Stimulated activated CD8-positive, alpha-beta memory T cell treated with anti-CD3 and anti-CD28 coated beads, Interleukin-12 subunit alpha, Interleukin-12 subunit beta, amount 100 ng/mL, for 24 hours (primary cell): ENCODE measurements around the gene APLF.
"Not testable (repeated sequence)": the region's sequence is repeated elsewhere in the genome, so short reads cannot be mapped to it uniquely, and the experiment has no call there.

Experiments
- DNase-seq: peaks from one replicate; pipeline ENCODE4 v3.0.0-alpha.2; 2020; ENCODE audit errors: extremely low read depth

Gene APLF

DNA sequence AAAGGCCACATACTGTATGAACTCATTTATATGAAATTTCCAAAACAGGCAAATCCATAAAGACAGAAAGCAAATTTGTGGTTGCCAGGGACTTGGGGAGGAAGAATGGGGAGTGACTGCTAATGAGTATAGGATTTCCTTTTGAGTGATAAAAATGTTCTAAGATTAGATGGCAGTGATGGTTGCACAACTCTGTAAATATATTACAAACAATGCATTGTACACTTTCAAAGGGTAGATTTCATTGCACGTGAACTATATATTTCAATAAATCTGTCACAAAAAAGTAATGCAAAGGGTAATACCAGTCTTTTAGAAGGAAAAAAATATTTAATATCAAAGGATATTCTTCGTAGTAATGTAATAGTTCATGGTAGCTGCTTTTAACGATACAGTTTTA, 112.3 kb downstream of the APLF start:
- no peak for DNase-seq

- DNase-seq, result no peak
Observed at GRCh38 chr2:68588589-68588988, 121.2 kb downstream of the APLF start.

GRCh38 chr2:68589963-68590362, 122.6 kb downstream of the APLF start:
- DNase-seq, result no peak

DNA sequence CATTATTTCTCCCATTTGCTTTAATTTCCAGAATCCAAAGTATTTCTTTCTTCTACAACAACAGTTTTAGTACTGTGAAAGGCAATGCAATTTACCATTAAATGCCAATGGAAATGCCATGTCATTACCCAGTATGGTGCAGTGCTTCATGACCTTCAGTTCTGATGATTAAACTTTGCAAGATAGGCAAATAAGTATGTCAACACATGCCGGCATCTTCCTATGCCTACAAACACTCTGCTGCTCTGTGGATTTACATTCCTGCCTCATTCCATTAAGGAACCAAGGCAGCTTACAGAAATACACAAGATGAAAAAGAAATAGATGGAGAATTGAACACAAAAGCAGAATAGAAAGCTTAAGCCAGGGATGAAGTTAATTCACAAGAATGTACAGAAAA, 123.3 kb downstream of the APLF start:
- no peak for DNase-seq

DNA sequence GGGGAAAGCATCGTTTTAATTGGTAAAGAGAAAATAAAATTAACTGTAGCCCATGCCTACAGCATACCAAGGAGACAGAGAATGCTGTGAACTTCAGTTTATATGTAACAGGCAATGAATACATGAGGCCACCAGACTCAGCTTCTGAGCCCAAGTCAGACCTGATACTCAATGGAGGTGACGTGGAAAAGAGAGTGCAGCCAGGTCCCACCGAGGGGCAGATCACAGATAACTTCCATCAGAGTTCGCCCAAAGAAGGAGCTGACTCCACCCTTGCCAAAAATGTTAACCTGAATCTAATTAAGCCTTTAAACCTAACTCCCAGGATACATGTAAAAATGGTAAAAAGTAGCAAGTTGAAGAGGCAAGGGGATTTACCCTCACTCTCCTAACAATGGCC, 123.8 kb downstream of the APLF start:
- no peak for DNase-seq

GRCh38 chr2:68594041-68594440, 126.7 kb downstream of the APLF start:
- no peak for DNase-seq

DNA sequence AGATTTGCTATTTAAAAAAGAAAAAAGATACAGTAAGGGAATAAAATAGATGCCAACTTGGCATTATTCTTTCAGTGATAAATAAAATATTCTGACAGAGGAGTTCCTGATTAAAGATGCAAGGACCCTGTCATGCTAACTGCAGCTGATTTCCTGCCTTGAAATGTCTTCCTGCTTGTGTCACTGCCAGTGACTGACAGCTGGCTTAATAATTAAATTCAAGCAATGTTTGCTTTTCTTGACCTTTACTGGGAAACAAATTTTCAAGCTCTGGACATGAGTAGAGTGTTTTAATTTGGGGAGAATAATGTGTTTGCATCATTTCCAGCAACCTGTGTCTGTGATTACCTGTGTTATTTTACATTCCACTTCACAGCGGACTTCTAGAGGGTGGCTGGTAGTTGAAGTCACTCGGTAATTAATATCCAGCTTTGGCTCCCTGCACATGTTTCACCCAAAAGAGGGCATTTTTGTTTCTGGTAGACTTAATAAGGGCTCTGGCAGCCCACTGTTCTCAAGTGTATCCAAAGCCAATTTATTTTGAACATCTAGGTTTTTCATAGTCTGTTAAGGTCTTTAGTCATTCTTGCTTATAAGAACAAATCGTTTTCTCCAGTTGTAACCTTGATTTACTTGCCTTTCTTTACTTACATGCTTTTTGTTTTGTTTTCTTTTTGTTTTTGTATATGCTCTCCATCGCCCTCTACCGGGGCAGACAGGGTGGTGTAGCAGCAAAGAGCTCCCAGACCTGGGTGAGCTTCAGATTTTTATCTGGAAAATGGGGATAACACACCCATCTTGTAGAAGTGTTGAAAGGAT, 127.5 kb downstream of the APLF start:
- no peak for DNase-seq

GRCh38 chr2:68595493-68595785, 128.1 kb downstream of the APLF start:
- not testable (repeated sequence) for DNase-seq

DNA sequence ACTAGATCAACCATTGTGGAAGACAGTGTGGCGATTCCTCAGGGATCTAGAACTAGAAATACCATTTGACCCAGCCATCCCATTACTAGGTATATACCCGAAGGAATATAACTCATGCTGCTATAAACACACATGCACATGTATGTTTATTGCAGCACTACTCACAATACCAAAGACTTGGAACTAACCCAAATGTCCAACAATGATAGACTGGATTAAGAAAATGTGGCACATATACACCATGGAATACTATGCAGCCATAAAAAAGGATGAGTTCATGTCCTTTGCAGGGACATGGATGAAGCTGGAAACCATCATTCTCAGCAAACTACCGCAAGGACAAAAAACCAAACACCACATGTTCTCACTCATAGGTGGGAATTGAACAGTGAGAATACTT, 133.1 kb downstream of the APLF start:
- not testable (repeated sequence) for DNase-seq

DNA sequence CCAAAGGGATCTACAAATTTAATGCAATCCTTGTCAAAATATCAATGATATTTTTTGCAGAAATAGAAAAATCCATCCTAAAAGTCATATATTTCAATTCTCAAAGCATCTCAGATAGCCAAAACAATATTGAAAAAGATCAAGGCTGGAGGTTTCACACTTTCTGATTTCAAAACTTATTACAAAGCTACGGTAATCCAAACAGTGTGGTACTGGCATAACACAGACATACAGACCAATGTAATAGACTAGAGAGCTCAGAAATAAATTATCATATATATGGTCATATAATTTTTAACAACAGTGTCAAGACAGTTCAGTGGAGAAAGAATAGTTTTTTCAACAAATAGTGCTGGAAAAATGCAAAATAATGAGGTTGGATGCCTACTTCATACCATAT, 135.7 kb downstream of the APLF start:
- DNase-seq, result no peak

DNA sequence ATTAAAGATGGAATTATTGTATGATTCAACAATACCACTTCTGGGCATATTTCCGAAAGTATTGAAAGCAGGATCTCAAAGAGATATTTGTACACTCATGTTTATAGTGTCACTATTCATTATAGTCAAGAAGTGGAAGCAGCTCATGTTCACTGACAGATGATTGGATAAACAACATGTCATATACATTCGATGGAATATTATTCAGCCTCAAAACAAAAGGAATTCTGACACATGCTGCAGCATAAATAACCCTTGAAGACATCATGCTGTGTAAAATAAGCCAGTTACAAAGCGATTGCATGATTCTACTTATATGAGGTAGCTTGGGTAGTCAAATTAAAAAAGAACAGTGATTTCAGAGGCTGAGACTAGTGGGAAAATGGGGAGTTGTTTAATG, 136.7 kb downstream of the APLF start:
- no peak for DNase-seq

GRCh38 chr2:68605939-68606338, 138.6 kb downstream of the APLF start:
- DNase-seq, result no peak

DNA sequence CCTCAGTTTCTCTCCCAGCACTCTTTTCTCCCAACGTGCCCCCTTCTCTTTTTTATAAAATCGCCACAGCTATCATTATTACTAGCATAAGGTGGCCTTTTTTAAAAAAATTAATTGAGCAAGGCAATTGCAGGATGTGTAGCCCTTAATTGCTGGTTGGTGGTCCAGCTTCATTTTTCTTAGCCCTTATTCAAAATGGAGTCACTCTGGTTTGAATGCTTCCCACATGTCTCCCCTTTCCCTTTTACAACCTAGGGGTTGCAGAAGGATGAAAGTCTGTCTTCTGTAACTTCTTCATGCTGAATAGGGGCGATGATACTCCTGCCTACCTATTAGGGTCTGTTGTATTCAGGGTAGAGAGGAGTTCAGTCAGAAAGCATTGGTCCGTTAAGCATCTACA, 139.4 kb downstream of the APLF start:
- DNase-seq, result no peak

DNA sequence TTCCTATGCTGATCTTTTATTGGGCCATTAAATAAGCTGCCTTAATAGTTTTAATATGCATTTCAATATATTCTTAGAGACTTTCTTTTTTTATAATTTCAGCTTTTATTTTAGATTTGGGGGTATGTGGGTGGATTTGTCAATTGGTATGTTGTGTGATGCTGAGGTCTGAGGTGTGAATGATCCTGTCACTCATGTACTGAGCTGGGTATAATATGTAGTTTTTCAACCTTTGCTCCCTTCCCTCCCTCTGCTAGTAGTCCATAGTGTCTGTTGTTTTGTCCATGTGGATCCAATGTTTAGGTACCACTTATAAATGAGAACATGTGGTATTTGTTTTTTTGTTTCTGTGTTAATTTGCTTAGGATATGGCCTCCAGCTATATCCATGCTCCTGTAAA, 140.5 kb downstream of the APLF start:
- no peak for DNase-seq

DNA sequence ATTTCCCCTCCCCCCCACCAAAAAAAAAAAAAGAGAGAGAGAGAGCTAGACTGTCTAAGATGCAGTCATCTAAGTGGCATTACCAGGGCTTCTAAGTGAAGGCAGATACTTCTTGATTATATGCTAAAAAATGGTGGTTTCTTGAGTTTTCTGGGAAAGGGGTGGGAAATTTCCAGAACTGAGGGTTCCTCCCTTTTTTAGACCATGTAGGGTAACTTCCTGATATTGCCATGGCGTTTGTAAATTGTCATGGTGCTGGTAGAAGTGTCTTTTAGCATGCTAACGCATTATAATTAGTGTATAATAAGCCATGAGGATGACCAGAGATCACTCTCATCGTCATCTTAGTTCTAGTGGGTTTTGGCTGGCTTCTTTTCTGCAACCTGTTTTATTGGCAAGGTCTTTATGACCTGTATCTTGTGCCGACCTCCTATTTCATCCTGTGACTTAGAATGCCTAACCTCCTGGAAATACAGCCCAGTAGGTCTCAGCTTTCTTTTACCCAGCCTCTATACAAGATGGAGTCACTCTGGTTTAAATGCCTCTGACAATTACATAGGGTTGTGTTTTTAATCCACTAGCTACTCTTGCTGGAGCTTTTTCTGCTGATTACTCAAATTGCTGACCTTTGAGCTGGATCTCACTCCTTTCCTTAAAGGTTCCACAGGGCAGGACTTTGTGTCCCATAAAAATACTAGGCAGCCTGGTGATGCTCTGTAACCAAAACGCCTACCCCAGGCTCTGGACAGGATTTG, 145.6 kb downstream of the APLF start:
- no peak for DNase-seq

DNA sequence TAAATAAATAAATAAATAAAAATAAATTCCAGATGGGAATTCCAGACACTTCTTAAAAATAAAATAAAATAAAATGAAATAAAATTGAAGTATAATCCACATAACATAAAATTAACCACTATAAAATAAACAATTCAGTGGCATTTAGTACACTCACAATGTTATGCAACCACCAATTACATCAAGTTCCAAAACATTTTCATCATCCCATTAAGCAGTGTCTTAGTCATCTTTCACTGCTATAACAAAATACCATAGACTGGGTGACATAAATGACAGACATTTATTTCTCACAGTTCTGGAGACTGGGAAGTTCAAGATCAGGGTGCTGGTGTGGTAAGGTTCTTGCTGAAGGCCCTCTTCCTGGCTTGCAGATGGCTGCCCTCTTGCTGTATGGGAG, 153.4 kb downstream of the APLF start:
- DNase-seq, result no peak

DNA sequence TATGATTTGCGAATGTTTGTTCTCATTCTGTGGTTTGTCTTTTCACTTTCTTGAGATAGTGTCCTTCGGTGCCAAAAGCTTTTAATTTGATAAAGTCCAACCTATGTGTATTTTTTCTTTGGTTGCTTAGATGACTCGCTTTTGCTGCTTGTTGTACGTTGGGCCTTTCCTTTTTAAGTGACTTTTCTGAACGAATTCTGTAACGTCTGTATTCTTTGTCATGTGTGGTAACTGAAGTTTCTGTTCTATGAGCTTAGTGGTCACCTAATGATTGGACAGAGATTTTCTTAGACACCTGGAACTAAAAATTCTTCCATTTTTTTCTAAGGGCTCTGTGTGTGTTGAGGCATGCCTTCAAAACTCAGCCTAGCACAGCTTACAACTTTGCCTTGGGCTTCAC, 156.4 kb downstream of the APLF start:
- no peak for DNase-seq

GRCh38 chr2:68627615-68628014, 160.2 kb downstream of the APLF start:
- no peak for DNase-seq
